Measurements from ENCODE around the gene GADD45GIP1. TPM values are rescaled to one million over a fixed set of nuclear protein-coding genes. Genes with fewer than 3 reads are reported as not detected.
A peak's percentile ranks its signal among the peaks of the same experiment; 100 is the strongest.
"Not testable (repeated sequence)": the region's sequence is repeated elsewhere in the genome, so short reads cannot be mapped to it uniquely, and the experiment has no call there.

GADD45GIP1 gene
- total RNA-seq, 1 donor from 2014 or later, result 19.8 TPM

DNA sequence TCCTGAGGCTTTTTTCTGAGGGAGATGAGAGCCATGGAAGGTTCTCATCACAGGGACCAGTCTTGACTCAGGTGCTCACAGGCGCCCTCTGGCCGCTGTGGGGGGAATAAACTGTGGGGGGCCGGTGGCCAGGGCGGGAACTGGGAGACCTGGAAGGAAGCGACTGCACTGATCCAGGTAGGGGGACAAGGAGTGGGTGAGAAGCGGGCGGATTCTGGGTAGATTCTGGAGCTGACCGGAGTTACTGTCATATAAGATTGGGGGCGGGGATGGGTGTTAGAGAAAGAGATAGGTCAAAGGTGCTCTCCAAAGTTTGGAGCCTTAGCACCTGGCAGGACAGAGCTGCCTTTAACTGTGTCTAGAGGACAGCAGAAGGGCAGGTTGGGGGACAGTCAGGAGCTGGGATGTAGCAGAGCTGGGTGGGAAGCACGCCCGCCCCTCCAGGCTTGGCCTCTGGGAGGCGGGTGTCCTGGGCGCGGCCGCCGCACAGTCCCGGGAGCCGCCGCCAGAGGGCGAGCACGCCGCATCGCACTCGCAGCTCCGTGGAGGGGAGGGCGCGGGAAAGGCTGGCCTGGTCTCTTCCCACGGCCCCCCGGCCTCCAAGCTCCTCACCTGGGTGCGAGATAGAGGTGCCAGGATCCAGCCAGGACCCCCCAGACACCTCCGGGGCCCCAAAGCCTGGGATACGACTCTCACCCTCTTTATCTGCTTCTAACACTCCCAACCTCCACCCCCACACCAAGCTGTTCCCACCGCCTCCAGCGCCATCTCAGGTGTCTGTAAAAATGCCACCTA, 8.2 kb upstream of the GADD45GIP1 start:
- peak; percentile 94 for DNase-seq (ENCODE audit: low spot score)

DNA sequence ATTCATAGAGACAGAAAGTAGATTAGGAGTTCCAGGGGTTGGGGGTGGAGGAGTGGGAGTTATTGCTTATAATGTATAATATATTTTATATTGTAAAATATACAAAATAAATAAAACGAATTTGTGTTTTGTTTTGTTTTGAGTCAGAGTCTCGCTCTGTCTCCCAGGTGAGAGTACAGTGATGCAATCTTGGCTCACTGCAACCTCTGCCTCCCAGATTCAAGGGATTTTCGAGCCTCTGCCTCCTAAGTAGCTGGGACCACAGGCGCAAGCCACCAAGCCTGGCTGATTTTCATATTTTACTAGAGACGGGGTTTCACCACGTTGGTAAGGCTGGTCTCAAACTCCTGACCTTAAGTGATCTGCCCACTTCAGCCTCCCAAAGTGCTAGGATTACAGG, 2.5 kb upstream of the GADD45GIP1 start:
- DNase-seq (ENCODE audit: low spot score), result no peak

DNA sequence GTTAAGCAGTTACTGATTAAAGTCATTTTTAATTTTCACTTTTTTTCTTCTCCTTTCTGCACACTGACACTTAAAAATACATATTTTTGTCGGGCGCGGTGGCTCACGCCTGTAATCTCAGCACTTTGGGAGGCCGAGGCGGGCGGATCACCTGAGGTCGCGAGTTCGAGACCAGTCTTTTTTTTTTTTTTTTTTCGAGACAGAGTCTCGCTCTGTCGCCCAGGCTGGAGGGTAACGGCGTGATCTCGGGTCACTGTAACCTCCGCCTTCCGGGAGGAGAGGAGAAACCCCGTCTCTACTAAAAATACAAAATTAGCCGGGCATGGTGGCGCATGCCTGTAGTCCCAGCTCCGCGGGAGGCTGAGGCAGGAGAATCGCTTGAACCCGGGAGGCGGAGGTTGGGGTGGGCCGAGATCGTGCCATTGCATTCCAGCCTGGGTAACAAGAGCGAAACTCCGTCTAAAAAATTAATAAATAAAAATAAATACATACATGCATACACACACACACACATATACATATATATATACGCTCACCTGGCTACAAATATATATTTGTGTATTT, 448 bp upstream of the GADD45GIP1 start:
- not testable (repeated sequence) for DNase-seq (ENCODE audit: low spot score)

DNA sequence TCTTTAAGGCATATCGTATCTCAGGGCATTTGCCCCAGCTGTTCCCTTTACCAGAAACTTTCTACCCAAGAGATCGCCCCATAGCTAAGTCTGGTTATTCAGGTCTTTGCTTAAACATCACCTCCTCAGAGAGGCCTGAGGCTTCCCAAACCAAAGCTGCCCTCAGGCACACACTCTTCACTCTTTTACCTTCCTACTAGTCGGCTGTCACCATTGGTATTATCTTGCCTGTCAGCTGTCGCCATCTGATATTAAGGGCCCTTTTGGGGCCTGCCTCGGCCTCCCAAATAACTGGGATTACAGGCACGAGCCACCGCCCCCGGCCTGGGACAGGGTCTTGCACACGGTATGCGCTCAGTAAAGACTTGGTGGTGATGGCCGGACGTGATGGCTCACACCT, 1.0 kb downstream of the GADD45GIP1 start:
- DNase-seq (ENCODE audit: low spot score), result no peak

DNA sequence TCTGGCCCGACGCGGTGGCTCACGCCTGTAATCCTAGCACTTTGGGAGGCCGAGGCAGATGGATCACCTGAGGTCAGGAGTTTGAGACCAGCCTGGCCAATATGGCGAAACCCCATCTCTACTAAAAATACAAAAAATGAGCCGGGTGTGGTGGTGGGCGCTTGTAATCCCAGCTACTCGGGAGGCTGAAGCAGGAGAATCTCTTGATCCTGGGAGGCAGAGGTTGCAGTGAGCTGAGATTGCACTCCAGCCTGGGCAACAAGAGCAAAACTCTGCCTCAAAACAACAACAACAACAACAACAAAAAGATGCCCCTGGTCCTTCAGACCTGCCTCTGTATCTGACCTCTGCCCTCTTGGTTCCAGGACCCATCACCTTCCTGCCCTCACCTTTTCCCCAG, 1.4 kb downstream of the GADD45GIP1 start:
- not testable (repeated sequence) for DNase-seq (ENCODE audit: low spot score)

DNA sequence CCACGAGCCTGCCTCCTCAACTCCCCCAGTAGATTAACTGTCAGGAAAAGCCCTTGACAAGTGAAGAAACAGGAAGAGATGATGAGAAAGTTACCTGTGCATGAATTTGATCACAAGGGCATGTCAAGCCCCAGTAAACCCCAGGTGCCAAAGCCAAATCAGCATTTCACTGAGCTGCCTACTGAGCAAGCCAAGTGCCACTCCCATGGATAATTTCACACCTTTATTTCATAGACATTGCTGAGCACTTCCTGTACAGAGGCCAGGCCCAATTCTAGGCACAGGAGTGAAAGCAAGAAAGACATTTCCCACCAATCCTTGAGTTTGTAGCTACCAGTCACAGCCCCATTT, 2.4 kb downstream of the GADD45GIP1 start:
- no peak for DNase-seq (ENCODE audit: low spot score)

DNA sequence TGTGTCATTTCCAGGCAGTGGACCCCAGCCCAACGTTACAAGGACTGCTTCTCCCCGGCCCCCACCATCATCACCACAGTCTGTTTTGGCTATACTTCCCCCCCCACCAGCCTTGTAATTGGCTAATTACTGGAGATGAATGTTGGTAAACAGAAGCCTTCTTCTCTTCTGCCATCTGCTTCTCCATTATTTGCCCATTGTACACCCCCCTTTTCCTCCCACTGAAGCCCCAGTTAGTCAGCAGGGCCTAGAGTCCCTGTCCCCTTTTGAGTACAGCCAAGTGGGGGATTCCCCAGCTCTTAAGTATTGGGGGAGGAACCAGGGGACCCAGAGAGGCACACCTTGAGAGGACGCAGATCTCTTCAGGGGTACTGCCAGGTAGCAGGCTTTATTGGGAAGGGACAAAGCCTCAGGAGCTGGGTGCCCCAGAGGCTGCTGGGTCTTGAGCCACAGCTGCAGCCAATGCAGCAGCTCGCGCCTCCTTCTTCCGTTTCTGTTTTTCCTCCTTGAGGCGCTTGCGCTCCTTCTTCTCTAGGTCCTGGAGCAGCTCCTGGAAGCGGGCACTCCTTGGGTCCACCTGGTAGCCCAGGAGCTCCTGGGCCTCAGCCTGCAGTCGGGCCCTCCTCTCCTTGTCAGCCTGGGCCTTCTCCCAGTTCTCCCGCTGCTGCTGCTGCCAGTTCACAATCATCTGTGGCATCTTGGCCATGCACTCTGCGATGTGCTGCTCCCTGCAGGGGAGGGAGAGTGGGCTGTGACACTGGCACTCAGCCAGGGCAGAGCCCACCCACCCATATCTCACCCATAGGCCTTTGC, 3.0 kb downstream of the GADD45GIP1 start:
- no peak for DNase-seq (ENCODE audit: low spot score)

DNA sequence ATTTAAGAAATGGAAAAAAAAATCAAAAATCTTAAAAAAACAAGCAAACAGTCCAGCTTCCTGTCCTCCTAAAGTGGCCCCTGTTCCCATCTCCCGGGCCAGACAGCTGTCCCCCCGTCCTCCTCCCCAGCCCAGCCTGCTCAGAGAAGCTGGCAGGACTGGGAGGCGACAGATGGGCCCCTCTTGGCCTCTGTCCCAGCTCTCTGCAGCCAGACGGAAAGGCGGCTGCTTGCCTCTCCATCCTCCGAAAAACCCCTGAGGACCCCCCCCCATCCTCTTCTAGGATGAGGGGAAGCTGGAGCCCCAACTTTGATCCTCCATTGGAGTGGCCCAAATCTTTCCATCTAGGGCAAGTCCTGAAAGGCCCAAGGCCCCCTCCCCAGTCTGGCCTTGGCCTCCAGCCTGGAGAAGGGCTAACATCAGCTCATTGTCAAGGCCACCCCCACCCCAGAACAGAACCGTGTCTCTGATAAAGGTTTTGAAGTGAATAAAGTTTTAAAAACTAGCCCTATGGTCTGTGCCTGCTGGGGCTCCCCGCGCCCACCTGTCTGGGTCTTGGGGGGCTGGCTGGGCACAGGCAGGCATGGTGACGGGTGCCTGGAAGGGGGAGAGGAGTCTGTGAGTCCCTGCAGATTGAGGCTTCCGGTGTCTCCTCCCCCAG, 3.8 kb downstream of the GADD45GIP1 start:
- DNase-seq (ENCODE audit: low spot score), result no peak

DNA sequence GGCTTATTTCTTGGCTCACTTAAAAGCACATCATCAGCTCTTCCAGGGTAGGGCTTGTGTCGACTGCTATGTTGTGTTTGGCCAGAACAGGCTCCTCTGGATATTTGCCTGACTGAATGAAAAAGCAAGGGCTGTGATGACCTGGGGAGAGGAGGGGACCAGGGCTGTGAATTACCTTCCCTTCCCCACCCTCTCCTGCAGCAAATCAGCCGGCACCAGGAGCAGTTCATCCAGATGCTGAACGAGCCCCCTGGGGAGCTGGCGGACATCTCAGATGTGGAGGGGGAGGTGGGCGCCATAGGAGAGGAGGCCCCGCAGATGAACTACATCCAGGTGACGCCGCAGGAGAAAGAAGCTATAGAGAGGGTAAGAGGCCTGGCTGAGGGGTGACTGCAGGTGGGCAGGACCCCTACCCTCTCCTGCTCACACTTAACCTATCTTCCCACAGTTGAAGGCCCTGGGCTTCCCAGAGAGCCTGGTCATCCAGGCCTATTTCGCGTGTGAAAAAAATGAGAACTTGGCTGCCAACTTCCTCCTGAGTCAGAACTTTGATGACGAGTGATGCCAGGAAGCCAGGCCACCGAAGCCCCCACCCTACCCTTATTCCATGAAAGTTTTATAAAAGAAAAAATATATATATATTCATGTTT, 4.4 kb downstream of the GADD45GIP1 start:
- no peak for DNase-seq (ENCODE audit: low spot score)

DNA sequence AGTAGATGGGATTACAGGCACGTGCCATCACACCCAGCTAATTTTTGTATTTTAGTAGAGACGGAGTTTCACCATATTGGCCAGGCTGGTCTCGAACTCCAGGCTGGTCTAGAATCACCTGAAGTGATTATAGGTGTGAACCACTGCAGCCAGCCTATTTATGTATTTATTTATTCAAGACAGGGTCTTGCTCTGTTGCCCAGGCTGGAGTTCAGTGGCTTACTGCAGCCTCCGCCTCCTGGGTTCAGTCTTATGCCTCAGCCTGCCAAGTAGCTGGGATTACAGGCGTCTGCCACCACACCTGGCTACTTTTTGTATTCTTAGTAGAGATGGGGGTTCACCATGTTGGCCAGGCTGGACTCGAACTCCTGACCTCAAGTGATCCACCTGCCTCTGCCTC, 5.0 kb downstream of the GADD45GIP1 start:
- DNase-seq (ENCODE audit: low spot score), result not testable (repeated sequence)

DNA sequence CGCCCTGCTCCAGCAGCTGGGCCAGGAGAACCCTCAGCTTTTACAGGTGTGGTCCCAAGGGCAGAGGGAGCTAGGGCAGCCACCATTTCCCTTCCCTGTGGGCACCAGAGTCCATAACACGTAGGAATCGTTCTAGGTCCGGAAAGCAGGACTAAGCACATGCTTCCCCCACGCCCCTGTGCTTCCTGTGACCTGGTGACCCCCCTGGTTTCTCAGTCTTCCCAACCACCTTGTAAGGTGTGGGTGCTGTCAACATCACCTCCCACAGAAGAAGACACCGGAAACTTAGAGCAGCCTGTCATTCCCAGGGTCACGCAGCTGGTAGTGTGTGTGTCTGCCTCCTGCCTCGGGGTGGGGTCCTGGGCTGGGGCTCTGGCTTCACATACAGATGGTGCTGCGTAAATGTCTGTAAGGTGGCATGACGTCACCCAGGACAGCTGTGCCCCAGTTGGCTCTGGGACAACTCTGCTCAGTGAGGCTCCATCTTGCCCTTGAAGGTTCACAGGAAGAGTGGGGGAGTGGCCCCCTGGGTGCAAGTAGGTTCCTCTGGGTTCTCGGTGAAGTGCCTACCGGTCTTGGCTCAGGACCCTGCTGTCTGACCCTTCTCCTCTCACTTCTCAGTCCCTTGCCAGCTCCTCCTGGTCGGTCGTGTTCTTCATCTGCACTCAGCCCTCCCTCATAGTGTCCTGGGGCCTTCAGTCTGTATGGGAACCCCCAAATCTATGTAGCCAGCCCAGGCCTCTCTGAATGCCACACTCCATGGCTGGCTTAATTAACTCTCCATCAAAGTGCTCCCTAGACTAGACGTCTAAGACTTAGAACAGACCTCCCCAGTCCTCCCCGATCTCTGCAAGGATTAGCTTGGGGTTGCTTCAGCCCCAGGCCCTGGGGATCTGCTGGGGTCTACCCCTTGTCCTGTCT, 7.4 kb downstream of the GADD45GIP1 start:
- DNase-seq (ENCODE audit: low spot score), result no peak

DNA sequence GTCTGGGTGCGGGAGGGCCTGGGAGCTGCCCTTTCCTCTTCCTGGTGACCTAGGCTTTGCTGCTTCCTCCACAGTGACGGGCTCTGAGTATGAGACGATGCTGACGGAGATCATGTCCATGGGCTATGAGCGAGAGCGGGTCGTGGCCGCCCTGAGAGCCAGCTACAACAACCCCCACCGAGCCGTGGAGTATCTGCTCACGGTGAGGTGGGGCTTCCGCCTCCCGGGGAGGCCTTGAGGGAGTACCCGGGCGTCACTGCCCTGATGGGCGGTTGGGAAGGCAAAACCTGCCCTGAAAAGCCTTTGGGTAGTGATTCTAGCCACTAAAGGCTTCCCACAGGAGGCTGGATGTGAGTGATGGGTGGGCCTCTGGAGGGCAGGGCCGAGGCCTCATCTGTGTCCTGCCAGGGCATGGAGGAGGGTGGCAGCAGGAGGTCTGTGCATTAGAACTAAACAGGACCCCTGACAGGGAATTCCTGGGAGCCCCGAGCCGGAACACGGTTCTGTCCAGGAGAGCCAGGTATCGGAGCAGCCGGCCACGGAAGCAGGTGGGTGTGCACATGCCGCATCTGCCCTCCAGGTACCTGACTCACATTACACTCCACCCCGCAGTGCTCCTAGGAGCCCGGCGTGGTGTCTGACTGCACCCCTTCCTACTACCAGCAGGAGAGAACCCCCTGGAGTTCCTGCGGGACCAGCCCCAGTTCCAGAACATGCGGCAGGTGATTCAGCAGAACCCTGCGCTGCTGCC, 8.2 kb downstream of the GADD45GIP1 start:
- DNase-seq (ENCODE audit: low spot score), result no peak

DNA sequence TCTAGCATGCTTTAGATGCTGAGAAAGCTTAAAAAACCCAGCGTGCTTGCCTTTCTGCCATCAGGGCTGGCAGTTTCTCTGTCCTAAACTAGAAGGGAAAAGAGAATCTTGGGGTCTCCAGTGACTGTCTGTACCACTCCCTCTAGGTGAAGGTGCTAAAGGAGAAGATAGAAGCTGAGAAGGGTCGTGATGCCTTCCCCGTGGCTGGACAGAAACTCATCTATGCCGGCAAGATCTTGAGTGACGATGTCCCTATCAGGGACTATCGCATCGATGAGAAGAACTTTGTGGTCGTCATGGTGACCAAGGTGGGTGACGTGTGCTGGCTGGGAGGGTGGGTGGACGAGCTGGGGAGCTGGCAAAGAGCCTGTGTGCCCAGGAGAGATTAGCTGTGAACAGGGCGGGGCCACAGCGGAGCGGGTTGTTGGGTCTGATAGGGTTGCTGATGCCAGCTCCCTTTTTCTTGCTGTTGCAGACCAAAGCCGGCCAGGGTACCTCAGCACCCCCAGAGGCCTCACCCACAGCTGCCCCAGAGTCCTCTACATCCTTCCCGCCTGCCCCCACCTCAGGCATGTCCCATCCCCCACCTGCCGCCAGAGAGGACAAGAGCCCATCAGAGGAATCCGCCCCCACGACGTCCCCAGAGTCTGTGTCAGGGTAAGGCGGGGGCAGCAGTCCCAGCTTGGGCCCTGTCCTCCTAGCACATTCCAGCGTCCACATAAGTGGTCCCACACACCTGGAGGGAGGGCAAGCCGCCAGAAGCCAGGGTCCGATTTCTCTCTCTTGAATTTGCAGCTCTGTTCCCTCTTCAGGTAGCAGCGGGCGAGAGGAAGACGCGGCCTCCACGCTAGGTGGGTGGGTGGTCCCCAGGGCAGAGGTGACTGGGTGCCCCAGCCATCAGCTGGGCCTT, 9.1 kb downstream of the GADD45GIP1 start:
- DNase-seq (ENCODE audit: low spot score), result no peak

DNA sequence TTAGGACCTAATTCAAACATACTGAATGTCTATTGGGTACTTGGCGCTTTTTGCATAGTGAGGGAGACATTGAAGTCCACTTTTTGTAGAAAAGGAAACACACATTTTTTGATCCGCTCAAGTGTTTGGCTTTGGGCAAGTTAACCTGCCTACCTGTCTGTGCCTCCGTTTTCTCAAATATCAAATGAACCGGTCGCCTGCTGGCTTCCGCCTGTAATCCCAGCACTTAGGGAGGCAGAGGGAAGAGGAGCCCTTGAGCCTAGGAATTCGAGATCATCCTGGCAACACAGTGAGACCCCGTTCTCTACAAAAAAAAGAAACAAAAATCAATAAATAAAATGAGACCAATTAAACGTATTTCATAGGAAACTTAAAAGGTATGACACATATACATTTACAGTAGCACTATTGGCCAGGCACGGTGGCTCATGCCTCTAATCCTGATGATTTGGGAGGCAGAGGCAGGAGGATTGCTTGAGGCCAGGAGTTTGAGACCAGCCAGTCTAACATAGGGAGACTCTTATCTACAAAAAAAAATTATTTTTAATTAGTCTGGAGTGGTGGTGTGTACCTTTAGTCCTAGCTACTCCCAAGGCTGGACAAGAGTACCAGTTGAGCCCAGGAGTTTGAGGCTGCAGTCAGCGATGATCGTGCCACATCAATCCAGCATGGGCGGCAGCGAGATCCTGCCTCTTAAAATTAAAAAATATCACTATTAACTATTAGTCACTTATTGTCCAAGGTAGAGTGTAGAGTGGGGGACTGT, 10.1 kb downstream of the GADD45GIP1 start:
- no peak for DNase-seq (ENCODE audit: low spot score)

DNA sequence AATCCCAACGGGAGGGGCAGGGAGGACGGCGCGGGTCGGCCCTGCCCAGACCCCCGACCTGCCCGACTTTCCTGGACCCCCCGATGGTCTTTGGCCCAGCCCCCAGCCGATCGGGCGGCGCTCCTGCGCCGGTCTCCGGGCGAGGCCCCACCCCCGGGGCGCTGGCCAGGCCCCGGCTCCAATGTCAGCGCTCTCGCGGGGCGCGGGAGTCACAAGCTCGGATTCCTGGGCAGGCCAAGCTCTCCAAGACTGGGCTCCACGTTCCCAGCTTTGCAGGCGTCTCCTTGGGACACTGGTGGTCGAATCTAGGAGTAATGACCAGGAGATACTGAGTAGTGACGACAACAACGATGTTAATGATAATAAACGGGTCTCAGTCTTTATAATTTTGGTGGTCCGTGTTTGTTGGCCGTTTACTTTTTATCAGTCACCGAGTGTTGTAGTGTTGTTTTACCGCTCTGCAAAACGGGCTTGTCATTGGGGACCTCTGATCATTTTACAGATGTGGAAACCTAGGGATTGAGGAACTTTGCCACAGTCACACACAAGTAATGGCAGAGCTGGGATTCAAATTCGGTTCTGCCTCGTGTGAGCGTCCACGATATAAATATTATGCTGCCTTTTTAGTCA, 10.8 kb downstream of the GADD45GIP1 start:
- DNase-seq (ENCODE audit: low spot score), result peak; percentile 93

DNA sequence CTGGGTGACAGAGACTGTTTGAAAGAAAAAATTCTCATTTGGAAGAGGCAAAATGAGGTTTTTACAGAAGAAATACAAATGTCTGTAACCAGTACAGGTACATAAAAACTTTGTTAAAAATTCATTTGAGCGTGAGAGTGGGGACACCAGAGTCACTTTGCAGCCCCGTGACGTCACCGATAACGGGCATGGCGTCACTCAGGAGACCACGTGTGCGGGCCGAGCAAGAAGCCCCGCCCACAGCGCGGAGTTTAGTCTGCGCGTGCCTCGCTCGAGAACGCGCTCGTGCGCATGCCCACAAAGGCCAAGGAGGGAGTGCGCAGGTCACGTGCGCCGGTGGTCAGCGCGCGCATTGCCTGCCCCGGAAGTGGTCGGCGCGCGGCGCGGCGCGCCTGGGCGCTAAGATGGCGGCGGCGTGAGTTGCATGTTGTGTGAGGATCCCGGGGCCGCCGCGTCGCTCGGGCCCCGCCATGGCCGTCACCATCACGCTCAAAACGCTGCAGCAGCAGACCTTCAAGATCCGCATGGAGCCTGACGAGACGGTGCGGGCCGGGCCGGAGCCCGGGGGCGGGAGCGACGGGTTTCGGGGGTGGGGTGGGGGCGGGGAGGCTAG, 11.4 kb downstream of the GADD45GIP1 start, which contains the start of gene RAD23A:
RAD23A (plus strand) TSS at position 384 of the 613 bp plus-strand sequence; CDS start at position 471, 87 bp downstream.
- DNase-seq (ENCODE audit: low spot score), result peak; percentile 100

Data from mesenteric fat pad (tissue), 1 donor.